Effector memory CD8-positive, alpha-beta T cell (primary cell): ENCODE measurements around the gene SMIM35.
A peak's percentile ranks its signal among the peaks of the same experiment; 100 is the strongest.

Experiments
- ATAC-seq: fragments of 150-1000 bp; cut with Tn5 transposase; replicated peaks from 2 replicates; pipeline ENCODE4 v1.10.0; 2021; ENCODE audit warnings: mild to moderate bottlenecking, moderate library complexity
- DNase-seq, 3 experiments: peaks; one replicate each; pipeline ENCODE4 v3.0.0; 2021
- H3K27ac Mint-ChIP-seq, 2 donors: one replicate each; pipeline ENCODE4 v1.8.0; 2022; ENCODE audit warnings: mild to moderate bottlenecking in 2 of 2, mixed read lengths in 2 of 2, moderate library complexity in 2 of 2
- H3K27me3 Mint-ChIP-seq, 2 donors: one replicate each; pipeline ENCODE4 v1.8.0; 2022; ENCODE audit warnings: mixed read lengths in 2 of 2
- H3K36me3 Mint-ChIP-seq: one replicate; pipeline ENCODE4 v1.8.0; 2022; ENCODE audit warnings: mild to moderate bottlenecking, moderate library complexity, mixed read lengths; ENCODE audit not compliant: insufficient read depth
- H3K4me1 Mint-ChIP-seq, 2 donors: one replicate each; pipeline ENCODE4 v1.8.0; 2022; ENCODE audit warnings: low read depth in 2 of 2, mixed read lengths in 2 of 2
- H3K4me3 Mint-ChIP-seq, 2 donors: one replicate each; pipeline ENCODE4 v1.8.0; 2022; ENCODE audit warnings: mild to moderate bottlenecking in 2 of 2, mixed read lengths in 2 of 2, moderate library complexity in 2 of 2
- H3K9me3 Mint-ChIP-seq, 2 donors: one replicate each; pipeline ENCODE4 v1.8.0; 2022; ENCODE audit warnings: mixed read lengths in 2 of 2

SMIM35 gene

DNA sequence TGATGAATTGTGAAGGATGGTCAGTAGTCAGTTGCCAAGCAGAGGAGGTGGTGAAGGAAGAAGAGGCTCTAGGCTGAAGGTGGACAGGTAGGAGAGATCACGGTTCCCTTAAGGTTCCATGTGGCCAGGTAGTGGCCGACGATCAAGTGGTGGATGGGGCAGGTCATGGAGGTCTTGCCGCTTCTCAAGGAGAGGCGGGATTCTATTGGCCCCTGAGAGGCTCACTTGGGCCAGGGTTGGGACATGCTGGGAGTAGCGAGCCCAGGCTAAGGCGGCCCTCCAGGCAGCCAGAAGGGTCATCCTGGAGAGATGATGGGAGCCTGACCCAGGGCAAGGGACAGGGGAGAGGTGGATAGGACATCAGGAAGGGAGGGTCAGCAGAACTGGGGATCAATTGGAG is 30.8 kb downstream of the SMIM35 start:
- Mint-ChIP-seq H3K36me3 (peaks cover 4% of the 10 kb centered on the region), H3K27ac (peak overlapping the region in 1 of 2 donors; percentile 26), H3K27me3 (peaks cover 10 to 19% of the 10 kb centered on the region in 2 donors), H3K4me3 (no peak overlapping the region), H3K4me1 (peaks cover 28 to 33% of the 10 kb centered on the region in 2 donors), H3K9me3 (no peaks in the 10 kb centered on the region)
- no peak for DNase-seq
- ATAC-seq, result no peak

DNA sequence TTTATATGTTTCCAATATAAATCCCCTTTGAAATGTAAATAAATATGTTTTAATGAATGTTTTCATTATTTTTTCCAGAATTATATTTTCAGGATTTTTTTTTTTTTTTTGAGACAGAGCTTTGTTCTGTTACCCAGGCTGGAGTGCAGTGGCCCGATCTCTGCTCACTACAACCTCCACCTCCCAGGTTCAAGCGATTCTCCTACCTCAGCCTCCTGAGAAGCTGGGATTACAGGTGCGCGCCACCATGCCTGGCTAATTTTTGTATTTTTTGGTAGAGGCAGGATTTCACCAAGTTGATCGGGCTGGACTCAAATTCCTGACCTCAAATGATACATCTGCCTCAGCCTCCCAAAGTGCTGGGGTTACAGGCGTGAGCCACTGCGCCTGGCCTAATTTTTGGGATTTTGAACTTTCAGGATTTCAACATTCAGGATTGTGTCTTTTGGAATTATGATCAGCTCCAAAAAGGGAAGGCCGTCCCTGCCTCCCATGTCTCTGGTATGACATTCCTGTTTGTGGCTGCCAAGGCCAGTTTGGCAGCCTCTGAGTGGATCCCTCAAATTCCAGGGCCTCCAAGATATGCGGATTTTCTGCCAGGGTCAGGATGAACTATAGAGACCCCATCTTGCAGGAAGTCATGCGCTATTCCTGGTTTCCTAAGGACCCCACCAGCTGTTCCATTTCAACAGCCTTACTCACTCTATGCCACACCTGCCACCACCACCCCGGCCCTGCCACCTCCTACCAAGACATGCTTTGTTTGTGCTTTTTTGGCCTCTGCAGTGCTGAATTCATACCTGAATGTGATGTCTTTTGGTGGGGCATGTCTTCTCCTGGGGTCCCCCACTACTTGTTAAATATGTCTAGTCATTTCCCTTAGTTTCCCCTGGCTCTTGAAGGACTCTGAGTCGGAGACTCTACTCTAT is 31.8 kb downstream of the SMIM35 start:
- peaks cover 35 to 43% of the 10 kb centered on the region in 2 donors for H3K4me1 Mint-ChIP-seq
- H3K9me3 Mint-ChIP-seq, result no peaks in the 10 kb centered on the region
- ATAC-seq (no peak), DNase-seq (no peak)
- H3K27ac Mint-ChIP-seq, result no peak overlapping the region
- H3K4me3 Mint-ChIP-seq, result no peak overlapping the region
- peaks cover 10 to 19% of the 10 kb centered on the region in 2 donors for H3K27me3 Mint-ChIP-seq
- peaks cover 4% of the 10 kb centered on the region for H3K36me3 Mint-ChIP-seq

DNA sequence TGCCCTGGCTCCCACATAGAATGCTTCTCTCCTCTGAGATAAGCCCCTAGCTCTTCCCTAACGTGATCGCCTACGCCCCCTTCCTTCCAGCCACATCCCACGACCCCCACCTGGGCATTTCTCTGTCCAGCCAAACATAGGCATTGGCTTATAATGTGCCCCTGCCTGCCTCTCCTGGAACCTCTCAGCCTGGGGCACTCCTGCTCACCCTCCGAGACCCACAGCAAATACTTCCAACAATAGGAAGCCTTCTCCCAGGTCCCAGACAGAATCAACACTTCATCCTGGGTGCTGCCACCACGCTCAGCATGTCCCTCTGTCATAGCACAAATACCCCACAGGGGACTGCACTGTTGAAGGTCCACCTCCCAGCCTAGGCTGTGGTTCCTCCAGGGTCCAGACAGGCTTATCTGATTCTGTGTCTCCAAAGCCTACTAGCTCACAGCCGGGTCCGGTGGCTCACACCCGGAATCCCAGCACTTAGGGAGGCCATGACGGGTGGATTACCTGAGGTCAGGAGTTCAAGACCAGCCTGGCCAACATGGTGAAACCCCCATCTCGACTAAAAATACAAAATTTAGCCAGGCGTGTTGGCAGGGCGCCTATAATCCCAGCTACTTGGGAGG is 34.1 kb downstream of the SMIM35 start:
- peaks cover 46 to 57% of the 10 kb centered on the region in 2 donors for H3K4me1 Mint-ChIP-seq
- DNase-seq (no peak), ATAC-seq (no peak)
- no peaks in the 10 kb centered on the region for H3K9me3 Mint-ChIP-seq
- peak overlapping the region; percentile 88 to 95 for H3K27ac Mint-ChIP-seq
- peak overlapping the region; percentile 63 to 76 for H3K4me3 Mint-ChIP-seq
- peaks cover 7% of the 10 kb centered on the region for H3K36me3 Mint-ChIP-seq
- peaks cover 10 to 19% of the 10 kb centered on the region in 2 donors for H3K27me3 Mint-ChIP-seq

GRCh38 chr11:118051611-118052461 is 34.9 kb downstream of the SMIM35 start:
- Mint-ChIP-seq H3K4me1 (peaks cover 50 to 58% of the 10 kb centered on the region in 2 donors), H3K27me3 (peaks cover 2 to 12% of the 10 kb centered on the region in 2 donors), H3K36me3 (peaks cover 8% of the 10 kb centered on the region), H3K9me3 (no peaks in the 10 kb centered on the region), H3K4me3 (peak overlapping the region; percentile 63 to 76), H3K27ac (peak overlapping the region; percentile 88 to 95)
- peak; percentile 93 for ATAC-seq
- peak; percentile 70 to 73 (median 73) for DNase-seq

DNA sequence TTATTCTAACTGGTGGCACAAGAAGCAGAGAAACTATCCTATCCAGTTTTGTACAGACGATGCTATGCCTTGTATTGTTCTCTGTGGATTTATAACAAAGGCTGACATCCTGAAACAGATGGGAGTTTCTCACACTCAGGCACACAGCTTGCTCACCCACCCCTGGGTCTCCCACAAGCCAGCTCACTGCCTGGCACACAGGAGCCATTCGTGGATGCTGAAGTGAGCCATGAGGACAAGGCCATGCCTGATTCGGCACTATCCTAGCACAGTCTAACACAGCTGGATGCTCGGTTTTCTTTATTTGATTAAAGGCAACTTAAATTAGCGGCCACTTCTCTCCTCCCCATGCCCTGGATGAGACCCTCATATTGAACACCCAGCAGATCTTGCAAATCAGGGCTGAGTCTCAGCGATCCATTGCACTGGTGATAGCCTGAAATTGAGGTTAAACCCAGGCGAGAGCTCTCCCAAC is 35.6 kb downstream of the SMIM35 start:
- H3K27ac Mint-ChIP-seq, result peak overlapping the region; percentile 88 to 95
- peaks cover 54 to 65% of the 10 kb centered on the region in 2 donors for H3K4me1 Mint-ChIP-seq
- peak overlapping the region; percentile 63 to 76 for H3K4me3 Mint-ChIP-seq
- ATAC-seq (no peak), DNase-seq (no peak)
- H3K36me3 Mint-ChIP-seq, result peaks cover 8% of the 10 kb centered on the region
- H3K9me3 Mint-ChIP-seq, result no peaks in the 10 kb centered on the region
- H3K27me3 Mint-ChIP-seq, result peaks cover 0 to 5% of the 10 kb centered on the region in 2 donors

- peak overlapping the region; percentile 63 to 76 for H3K4me3 Mint-ChIP-seq
- ATAC-seq (no peak), DNase-seq (no peak)
- peaks cover 8% of the 10 kb centered on the region for H3K36me3 Mint-ChIP-seq
- peak overlapping the region; percentile 88 to 95 for H3K27ac Mint-ChIP-seq
- no peaks in the 10 kb centered on the region for H3K27me3 Mint-ChIP-seq
- H3K4me1 Mint-ChIP-seq, result peaks cover 62 to 73% of the 10 kb centered on the region in 2 donors
- H3K9me3 Mint-ChIP-seq, result no peaks in the 10 kb centered on the region
Observed at GRCh38 chr11:118050208-118050891, 36.4 kb downstream of the SMIM35 start.

- no peak for ATAC-seq
- Mint-ChIP-seq H3K27ac (peak overlapping the region; percentile 88 to 95), H3K9me3 (no peaks in the 10 kb centered on the region), H3K4me3 (peak overlapping the region; percentile 23 to 56), H3K27me3 (no peaks in the 10 kb centered on the region), H3K36me3 (peaks cover 14% of the 10 kb centered on the region), H3K4me1 (peaks cover 67 to 79% of the 10 kb centered on the region in 2 donors)
- DNase-seq, result no peak
Observed at GRCh38 chr11:118049771-118050170, 37.0 kb downstream of the SMIM35 start.

DNA sequence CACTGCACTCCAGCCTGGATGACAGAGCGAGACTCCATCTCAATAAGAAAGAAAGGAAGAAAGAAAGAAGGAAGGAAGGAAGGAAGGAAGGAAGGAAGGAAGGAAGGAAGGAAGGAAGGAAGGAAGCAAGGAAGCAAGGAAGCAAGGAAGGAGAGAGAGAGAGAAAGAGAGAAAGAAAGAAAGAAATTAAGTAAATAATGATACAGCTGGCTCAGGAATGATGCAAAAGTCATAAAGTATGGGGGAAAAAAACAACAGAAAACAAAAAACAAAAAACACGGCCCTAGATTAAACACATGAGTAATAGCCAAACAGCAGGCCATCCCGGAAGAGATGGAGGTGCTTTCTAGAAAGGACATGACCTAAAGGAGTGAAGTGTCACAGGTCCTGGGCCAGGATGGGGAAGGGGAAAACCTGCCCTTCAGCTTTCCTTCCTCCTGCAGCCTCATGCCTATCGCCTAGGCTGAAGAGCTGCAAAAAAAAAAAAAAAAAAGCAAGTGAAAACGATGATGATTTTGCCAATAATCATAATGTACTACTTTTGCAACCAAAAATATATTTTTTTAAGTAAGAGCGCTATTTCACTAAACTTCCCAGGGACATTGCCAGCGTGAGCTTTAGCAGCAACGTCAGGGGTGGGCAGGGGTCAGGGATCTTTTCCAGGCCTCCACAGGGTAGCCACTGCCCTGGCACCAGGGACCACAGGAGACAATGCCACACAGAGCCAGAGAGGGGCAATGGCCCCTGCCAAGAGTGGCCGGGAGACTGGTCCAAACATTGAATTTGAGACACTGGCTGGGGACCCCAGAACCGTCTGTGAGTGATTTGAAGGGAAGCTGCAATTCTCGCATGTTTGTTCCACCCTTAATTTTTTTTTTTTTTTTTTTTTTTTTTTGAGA is 38.0 kb downstream of the SMIM35 start:
- DNase-seq, result no peak
- peak overlapping the region; percentile 96 to 98 for H3K27ac Mint-ChIP-seq
- H3K27me3 Mint-ChIP-seq, result no peaks in the 10 kb centered on the region
- H3K4me1 Mint-ChIP-seq, result peaks cover 73 to 86% of the 10 kb centered on the region in 2 donors
- H3K9me3 Mint-ChIP-seq, result no peaks in the 10 kb centered on the region
- peak overlapping the region; percentile 65 to 66 for H3K4me3 Mint-ChIP-seq
- H3K36me3 Mint-ChIP-seq, result peaks cover 16% of the 10 kb centered on the region
- ATAC-seq, result no peak

DNA sequence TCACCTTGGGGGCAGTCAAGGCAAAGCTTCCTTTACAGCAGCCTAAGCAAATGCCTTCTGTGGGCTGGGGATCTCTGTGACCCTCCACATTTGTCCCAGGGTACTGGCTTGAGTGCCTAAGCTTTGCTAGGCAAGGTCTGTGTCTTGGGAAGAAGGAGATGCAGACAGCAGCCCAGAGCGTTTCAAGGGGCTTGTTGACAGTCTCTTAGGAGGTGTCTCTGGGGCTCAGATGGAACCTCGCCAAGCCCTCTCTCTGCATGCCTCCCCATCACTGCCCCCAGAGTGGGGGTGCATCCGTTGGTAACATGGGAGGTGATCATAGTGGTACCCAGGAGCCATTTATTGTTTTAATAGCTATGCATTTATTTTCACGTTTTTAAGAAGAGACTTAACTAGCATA is 39.0 kb downstream of the SMIM35 start:
- peak overlapping the region; percentile 65 to 66 for H3K4me3 Mint-ChIP-seq
- no peak for ATAC-seq
- H3K27me3 Mint-ChIP-seq, result no peaks in the 10 kb centered on the region
- DNase-seq, result no peak
- H3K36me3 Mint-ChIP-seq, result peaks cover 13% of the 10 kb centered on the region
- H3K27ac Mint-ChIP-seq, result peak overlapping the region; percentile 96 to 98
- H3K9me3 Mint-ChIP-seq, result no peaks in the 10 kb centered on the region
- H3K4me1 Mint-ChIP-seq, result peaks cover 73 to 89% of the 10 kb centered on the region in 2 donors

DNA sequence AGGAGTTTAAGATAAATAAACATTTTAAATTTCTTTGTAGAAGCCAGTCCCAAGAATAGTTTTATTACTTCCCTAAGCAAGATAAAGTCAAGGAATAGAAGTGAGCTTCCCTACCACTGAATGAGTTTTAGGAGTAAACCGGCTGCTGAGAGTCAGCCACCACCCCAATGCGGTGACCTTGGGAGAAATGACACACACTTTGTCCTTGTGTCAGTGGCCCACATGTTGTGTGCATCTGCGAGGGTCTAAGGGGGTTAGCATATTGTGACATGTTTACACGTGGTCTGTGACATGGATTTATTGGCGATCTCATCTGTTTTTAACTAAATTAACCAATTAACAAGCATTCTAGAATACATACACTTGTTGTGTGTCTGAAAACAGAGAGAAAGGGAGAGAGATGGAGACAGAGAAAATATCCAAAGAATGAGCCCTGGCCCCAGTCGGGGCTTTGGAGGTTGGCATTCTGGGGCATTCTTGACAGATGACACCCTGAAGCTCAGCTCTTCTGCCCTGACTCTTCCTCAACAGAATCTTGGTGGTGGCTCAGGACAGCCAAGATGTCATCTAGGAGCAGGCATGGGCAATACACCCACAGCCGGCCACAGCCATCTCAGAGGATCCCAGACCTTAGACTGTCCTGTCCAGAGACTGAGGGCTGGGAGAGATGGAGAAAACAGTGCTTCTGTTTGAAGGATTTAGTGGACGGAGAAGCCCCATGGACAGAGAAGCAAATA is 39.6 kb downstream of the SMIM35 start:
- Mint-ChIP-seq H3K4me3 (peak overlapping the region; percentile 66 to 70), H3K9me3 (no peaks in the 10 kb centered on the region), H3K36me3 (peaks cover 16% of the 10 kb centered on the region), H3K27ac (peak overlapping the region; percentile 96 to 98), H3K27me3 (no peaks in the 10 kb centered on the region), H3K4me1 (peaks cover 74 to 89% of the 10 kb centered on the region in 2 donors)
- DNase-seq (no peak), ATAC-seq (no peak)
